Stimulated activated CD4-positive, alpha-beta T cell treated with anti-CD3 and anti-CD28 coated beads, Interleukin-4, amount 100 ng/mL, for 4 hours (primary cell): ENCODE measurements around the gene MSI2.
"Not testable (repeated sequence)": the region's sequence is repeated elsewhere in the genome, so short reads cannot be mapped to it uniquely, and the experiment has no call there.

ENCODE experiments used
- DNase-seq, 2 experiments: peaks; one replicate each; pipeline ENCODE4 v3.0.0-alpha.2; 2020

MSI2 gene

DNA sequence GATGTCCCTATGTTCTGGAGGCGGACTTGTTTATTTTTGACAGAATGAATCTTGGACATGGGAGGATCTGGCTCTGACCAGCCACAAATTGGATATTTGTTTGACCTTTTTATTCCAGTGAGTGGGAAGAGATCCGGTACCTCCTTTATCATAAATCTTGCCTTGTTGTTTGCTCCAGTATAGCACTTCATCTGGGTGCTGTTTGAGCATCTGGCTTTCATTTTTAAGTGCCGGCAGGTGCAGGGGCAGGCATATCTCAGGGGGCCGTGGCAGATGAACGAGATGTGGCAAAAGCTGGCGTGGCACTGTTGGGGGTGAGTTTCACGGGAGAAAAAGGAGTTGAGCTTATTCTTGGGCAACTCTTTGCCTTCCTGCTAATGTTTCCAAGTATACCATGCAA is 37.8 kb downstream of the MSI2 start:
- no peak for DNase-seq

DNA sequence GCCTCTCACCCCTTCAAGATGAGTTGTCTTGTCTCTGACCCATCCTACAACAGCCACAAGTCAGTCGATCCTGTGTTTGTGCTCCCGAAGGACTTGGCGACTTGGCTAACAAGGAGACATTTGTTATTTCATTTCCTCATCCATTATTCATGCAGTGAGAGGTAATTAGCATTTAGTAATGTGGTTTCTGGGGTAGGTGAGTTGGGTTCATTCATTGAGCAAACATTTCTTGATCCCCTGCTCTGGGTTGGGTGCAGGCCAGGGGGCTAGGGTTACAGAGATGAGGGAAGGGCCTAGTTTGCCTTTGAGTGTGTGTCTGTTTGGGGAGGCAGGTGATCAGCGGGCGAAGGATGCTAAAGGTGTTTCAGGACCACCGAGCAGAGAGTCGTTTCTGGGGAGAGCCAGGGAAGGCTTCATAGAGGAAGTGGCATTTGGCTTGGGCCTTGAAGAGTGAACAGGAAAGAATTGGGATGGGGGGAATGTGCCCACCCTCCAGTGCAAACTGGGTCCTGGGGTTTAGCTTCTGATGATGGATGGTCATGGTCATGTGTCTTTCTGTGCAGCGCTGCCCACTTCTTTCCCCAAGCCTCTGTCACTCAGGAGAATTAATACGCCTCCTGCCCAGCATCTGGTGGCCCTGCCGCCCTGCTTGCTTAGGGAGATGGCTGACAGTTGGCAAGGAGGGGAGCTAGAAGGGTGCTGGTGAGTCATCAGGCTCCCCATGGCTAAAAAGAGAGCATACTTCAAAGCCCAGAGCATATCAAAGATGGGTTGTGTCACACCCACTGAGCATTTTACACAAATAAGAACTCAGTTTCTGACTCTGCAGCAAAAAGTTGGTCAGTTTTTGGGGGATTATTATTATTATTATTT is 38.5 kb downstream of the MSI2 start:
- DNase-seq: peak in 1 of 2 experiments; percentile 62

DNA sequence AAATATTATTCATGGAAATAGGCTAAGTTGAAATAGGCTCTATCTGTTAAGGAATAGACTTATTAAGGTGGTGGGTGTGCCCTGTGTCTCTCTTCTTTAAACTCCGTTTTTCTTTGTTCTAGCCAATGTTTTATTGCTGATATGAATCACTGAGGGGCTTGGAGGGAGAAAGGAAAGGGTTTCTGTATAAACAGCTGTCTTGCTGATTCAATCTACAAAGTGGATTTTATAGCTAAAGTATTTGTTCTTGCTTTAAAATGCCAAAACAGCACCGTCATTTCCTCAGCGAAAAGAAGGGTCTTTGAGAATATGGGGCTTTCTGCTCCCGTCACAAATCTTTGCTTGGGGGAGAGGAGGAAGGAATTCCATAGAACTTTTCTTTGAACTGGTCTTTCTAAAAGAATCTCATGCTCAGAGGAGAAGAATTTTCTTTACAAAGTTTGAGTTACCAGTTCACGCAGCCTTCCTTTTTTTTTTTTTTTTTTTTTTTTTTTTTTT is 39.3 kb downstream of the MSI2 start:
- no peak for DNase-seq

DNA sequence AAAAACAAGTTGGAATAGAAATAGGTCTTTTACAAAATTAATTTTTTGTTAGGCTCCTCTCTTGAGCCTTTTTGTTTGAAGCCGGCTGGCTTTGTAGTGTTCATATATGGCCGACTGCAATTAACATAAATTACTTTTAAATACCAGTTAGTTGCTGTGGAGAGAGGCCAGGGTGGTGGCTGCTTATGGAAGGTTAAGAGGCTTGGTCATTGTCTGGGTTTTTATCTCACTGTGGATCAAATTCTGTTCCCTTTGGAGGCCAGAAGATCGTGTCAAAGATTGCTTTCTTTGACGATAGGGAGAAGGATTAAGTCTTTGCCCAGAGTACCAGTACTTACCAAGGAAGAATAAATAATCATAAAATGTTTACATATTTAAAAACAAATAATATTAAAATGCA is 39.9 kb downstream of the MSI2 start:
- DNase-seq: no peak

DNA sequence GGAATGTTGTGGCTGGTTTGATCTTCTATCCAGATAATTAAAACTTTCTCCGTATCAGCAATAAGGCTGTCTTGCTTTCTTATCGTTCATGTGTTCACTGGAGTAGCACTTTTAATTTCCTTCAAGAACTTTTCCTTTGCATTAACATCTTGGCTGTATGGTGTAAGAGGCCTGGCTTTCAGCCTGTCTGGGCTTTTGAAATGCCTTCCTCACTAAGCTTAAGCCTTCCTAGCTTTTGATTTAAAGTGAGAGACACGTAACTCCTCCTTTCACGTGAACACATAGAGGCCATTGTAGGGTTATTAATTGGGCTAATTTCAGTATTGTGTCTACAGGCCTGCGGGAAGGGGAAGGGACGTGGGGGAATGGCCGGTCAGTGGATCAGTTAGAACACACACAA is 42.9 kb downstream of the MSI2 start:
- DNase-seq: no peak

DNA sequence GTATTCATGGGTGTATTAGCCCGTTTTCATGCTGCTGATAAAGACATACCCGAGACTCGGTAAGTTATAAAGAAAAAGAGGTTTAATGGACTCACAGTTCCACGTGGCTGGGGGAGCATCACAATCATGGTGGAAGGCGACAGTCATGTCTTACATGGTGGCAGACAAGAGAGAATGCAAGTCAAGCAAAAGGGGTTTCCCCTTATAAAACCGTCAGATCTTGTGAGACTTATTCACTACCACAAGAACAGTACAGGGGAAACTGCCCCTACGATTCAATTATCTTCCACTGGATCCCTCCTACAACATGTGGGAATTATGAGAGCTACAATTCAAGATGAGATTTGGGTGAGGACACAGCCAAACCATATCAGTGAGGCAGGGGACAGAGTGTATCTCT is 44.3 kb downstream of the MSI2 start:
- not testable (repeated sequence) for DNase-seq

DNA sequence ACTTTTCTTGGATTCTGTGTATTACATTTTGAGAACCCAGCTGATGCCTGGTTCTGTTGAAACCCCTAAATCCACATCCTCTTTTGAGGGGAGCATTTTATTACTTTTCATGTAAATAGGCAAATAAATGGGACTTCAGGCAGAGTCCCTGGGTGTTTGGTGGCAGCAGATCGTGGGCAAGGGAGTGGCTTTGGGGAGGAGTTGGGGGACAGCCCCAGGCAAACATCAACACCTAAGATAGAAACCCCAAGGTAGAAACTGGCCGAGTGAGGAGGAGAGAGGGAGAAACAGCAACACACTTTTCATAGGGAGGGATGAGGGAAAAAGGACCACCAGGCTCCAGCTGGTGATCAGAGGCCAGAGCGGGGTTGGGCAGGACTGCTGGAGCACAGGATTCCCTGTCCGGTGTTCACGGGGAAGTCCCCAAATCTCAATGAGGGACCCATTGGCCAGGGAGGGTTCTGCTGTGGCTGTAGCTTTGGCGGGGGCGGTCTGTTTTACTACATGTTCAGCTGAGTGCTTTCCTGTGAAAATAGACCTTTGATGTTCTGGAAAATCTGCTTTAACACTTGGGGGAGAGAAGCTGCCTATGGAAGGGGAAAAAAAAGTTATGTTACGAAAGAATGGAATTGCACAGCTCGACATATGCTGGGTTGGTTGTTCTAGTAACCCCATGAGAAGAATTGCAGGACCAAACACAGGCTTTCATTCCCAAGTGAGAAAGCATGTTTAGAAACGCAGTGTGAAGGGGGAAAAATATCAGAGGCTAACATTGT is 46.6 kb downstream of the MSI2 start:
- no peak for DNase-seq

DNA sequence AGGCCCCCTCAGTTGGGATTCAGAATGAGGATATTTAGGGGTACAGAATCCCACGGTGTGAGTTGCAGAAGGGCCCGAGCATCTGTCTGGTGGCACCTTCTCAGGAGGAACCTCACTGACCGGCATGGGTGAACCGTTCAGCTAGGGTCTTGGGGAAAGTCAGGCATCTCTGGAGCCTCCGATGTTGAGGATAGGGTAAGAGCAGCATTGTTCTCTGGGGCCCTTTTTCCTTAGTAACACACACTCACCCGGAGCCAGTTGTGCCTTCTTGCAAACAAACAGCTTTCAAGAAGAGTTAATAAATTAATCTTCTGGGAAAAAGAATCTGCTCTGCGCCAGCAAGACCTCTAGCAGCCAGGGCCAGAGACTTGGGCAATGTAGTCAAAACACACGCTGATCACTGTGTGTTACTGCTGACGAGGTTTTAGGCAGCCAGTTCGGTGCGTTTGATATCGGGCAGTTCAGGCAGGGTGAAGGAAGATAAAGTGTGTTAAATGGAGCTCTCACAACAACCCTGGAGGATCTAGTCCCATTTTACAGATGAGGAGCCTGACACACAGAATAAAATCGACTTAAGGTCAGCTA is 48.9 kb downstream of the MSI2 start:
- DNase-seq: no peak

DNA sequence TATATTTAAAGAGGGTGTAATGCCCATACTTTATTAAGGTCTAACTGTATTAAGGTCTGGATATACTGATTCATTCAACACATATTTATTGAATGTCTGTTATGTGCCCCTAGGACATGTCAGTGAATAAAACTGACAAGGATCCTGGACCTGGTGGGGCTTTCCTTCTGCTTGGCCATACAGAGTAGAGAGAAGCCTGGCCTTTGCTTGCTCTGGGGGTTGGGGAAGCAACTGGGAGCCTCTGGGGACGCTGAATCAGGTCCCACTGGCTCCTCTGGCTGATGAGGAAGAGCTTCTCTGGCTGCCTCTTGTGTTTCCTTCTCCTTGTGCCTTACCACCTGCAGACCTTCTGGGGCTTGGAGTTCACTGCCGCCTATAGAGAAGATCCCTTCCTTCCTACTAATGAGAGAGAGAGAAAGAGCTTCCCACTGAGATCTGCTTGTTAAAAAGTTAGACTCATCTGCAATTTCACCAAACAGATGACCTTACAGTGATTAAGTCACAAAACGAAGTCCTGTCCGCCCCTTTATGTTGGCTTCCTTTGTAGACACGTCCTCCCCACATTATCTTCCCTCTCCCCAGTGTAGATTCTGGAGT is 49.7 kb downstream of the MSI2 start:
- DNase-seq: no peak

DNA sequence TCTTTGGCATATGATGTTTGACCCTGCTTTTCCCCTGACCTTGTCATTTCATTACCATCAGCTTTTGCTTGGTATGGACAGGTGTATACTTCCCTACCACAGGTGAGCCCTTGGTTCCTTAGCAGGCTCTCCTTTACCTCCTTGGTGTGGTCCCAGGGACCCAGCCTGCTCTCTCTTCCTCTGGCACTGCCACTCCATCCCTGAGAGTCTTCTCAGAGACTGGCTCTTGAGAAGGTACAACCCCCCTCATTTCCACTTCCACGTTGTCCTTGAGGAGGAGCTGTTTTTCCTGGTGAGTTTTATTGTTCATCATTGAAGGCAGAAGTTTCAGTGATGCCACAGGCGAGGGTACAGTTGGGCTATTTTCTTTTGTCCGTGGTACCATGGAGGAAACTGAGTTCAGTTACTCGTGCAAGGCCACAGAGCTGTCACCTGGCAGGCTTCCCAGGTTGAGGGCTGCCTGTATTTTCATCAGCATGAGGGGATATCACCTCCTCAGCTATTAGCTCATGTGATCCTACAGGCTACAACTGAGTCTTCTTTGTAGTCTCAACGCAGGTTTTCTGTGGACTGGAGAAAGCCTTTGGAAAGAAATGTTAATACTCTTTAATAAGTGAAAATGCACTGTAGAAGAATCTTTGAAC is 52.3 kb downstream of the MSI2 start:
- no peak for DNase-seq

DNA sequence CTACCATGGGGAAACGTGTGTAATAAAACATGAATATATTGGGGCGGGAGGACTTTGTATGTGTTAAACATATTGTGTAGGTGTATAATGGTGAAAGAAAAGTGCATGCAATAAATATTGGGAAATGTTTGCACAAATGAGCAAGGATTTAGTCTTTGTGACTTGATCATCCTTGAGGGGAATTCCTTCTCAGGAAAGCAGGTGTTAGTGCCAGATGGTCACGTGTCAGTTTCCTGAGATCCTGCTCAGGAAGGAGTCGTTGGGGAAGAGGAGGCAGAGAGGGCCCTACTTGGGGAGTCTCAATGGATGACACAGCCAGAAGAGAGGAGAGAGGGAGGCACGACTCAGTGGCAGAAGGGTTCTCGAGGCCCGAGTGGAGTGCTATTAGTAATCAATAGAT is 53.2 kb downstream of the MSI2 start:
- no peak for DNase-seq

DNA sequence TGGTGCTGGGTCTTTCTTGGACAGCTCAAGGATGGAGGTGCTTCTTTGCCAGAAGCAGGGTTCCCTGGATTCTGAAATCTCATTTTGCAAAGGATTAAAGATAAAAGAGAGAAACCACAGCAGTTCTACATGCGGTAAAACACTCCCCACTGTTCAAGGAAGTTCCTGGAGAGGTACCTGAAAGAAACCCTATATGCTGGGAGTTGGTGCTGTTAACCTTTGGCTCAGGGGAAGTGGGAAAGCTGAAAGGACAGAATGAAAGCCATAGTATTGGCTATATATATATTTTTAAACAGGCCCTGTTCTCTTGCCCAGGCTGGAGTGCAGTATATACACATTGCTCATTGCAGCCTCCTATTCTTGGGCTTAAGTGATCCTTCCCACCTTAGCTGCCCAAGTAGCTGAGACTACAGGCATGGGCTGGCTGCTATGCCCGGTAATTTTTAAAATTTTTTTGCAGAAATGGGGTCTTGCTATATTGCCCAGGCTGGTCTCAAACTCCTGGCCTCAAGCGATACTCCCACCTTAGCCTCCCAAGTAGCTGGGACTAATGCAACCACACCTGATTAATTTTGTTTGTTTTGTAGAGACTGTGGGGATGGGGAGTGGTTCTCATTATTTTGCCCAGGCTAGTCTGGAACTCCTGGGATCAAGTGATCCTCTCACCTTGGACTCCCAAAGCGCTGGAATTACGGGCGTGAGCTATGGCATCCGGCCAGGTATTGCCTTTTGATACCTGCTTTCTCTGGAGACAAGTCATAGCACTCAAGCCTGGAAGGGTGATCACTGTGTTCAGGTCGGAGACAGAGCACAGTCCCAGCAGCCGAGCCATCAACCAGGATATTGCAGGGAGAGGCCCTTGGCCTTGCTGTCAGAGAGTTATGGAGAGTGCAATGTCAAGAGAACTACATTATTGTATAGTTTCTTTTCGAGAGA is 55.2 kb downstream of the MSI2 start:
- no peak for DNase-seq

DNA sequence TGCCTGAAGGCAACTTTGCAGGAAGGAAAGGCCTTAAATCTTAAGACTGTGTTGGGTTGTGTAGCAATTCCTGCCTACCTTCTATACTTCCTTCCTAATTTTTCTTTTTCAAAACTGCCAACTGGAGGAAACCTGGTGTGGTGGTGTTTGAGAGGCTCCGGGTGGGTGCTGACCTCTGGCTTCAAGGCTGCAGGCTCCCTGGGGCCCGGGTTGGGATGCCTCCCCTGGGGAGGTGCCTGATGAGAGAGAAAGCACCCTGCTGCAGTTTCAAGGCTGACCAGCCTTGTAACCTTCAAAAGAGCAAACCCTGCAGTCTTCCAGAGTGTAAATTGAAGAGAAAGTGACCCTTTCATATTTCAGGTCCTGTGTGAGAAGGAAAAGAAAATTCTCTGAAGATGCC is 55.9 kb downstream of the MSI2 start:
- no peak for DNase-seq

DNA sequence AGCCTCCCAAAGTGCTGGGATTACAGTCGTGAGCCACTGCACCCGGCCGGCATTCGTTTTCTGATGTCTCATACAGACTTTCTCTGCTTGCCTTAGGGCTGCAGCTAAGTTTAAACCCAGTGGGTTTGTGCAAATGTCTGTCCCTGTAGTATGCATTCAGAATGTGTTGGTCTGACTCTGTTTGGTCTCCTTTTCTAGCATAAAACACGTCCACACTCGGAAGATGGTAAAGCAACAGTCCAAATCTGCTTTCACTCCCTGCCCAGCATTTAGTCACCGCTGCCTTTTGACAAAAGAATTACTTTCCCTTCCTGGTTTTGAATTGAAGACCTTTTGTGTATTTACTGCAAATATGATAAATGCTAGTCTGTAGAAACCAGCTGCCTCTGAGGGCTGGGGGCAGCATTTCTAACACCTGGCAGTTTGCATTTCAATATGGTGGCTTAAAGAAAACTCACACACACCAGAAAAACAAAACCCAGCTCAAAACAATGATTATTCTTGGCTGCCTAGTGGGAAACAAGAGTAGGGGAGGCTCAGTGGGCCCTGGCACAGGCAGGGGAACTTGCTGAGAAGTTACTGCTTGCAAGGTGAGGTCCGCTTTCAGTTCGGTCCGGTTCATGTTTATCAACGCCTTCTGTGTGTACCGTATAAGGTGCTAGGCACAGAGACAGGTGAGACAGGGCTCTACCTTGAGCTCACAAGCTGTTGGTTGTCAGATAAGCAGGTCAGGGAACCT is 56.9 kb downstream of the MSI2 start:
- no peak for DNase-seq

DNA sequence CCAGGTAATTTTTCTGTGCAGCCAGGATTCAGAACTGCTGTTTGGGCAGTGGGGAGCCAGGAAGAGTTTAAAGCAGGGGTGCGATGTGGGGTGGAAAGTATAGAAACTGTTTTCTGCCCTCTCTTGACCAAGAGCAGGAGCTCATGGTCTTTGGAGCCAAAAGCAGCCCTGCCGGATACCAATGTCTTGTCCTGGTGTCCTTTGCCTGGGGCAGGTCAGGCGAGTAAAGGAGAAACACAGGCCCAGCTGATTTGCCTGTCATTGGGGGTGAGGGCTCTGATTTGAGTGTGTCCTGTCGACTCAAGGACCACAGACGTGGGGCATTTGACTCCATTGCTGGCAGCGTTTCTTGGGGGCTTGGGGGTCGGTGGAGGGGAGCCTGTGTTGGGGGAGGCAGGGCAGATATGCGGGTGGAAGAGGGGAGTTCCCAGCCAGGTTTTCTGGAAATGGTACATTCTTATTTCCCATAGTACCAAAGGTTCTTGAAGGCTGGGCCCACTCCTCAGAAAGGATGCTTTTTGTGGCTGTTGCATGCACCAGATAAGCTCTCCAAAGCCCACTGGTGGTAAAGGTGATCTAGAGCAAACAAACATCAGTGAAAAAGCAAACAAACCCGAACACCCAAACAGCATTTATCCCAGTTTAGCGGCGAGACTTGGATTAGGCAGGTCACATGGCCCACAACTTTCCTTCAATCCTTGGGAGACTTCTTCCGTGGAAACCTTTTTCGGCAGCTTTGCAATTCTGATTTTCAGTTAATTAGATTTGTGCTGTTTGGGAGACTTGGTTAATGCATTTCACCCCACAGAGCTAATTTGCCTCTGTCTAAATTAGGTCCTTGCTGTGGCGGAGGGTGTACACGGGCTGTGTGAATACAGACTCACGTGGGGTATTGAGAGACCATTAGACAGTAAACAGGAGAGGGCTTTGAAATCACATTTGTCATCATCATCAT is 59.0 kb downstream of the MSI2 start:
- no peak for DNase-seq

DNA sequence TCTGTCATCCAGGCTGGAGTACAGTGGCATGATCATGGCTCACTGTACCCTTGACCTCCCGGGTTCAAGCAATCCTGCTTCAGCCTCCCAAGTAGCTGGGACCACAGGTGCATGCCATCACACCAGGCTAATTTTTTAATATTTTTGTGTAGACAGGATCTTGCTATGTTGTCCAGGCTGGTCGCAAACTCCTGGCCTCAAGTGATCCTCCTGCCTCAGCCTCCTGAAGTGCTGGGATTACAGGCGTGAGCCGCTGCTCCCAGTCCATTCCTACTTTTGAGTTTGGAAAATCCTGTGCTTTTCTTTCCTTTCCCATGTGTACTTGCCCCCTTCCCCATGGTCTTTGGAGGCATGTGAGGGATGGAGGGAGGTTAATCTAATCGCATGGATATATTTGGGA is 60.0 kb downstream of the MSI2 start:
- no peak for DNase-seq

DNA sequence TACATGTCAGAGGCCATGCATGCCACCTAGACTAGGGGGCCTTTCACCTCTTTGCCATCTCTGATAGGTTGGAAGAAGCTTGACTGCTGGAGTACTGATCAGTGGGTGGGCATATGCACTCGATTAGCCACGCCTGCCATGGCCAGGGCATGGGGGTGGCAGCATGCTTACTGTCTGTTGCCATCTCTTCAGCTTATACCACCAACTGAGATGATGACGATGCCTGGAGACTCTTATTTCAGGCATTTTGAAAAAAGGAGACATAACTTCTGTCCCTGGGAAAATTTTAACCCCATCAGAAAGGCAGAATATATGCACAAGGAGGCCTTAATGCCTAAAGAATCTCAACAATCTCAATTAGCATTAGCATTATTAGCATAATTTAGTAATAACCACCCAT is 60.8 kb downstream of the MSI2 start:
- no peak for DNase-seq

DNA sequence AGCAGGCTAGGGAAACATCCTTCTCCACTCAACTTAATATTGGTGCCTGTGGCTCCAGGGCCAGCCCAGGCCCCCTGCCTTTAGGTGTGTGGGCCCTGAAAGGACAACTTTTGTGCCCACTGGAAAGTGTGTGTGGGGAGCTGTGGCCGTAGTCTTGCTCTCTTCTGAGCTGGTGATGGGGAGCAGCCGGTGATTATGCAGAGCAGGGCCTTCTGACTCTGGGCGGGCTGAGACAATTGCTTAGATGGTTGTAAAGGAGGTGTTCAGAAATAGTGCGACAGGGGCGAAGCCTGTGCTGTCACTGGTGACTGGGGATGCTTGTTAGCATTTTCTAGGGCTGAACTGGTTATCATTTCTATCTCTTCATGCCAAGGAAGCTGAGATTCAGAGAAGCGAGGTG is 62.6 kb downstream of the MSI2 start:
- no peak for DNase-seq

DNA sequence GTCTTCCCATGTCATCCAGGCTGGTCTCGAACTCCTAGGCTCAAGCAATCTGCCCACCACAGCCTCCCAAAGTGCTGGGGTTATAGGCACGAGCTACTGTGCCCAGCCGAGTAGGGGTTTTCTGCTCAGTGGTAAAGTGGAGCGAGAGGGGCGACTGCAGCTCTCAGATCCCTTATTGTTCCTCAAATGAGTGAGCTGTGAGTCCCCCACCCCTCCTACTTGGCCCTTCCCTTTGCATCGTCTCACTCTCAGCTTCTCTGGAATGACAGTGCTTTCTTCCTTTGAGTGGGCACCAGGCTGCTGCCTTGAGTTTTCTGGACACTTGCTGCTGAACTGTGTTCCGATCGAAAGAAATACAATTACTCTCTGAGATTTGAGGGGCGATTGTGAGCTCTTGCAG is 63.5 kb downstream of the MSI2 start:
- DNase-seq: no peak

DNA sequence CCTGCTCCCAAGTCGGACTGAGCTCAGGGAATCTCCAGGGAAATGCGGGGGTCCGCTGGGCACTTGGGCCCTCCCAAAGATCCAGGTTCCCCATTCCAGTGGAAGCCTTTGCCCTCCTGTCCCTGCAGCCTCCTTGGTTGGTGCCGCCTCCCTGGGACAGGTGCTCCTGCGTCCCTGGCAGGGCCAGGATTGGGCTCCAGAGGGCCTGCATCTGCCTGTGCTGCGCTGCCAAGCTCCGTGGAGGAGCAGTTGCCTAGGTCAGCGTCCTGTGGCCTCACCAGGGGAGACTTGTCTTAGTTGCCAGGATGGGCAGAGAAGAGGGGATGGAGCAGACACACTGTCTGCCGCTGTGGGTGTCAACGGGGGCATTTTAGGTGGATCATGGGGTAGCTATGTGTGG is 67.1 kb downstream of the MSI2 start:
- no peak for DNase-seq
